Non-pigmented ciliary epithelial cell (primary cell): ENCODE data around the gene MTO1.
"Not testable (repeated sequence)": the region's sequence is repeated elsewhere in the genome, so short reads cannot be mapped to it uniquely, and the experiment has no call there.

Experiments used
- DNase-seq: peaks from one replicate; pipeline ENCODE4 v3.0.0-alpha.2; 2010; ENCODE audit warnings: low read depth

The MTO1 gene

DNA sequence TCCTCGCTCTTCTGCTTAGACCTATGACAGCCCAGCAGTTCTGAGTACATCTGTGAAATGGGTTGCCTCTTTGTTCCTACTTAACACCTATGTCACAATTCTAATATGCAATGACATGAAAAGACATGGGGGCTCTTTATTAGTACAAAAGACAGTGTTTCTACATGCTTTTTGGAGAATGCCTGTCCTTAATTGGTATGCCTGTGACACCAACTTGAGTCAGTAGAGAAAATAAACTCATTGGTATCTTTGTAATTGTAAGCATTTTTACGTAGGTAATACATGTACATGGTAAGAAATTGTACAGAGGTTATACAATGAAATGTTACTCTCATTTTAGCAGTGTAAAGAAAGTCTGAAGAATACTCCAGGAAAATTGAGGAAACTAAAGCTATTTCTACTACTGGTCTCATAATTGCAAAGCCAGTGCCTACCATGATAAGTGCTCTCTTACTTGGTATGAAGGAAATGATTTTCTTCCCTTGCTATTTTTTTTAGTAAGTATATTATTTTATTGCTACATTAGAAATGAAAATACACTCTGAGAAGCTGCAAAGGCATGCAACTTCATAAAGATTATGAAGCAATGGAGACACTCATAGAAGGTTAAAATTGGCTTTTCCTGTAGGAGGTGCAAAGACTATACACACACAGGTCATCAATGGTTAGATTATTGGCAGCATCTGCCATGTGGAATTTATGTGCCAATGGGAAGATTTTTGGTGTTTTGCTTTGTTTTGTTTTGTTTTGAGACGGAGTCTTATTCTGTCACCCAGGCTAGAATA, 64.2 kb downstream of the MTO1 start:
- no peak for DNase-seq

- no peak for DNase-seq
Measured at GRCh38 chr6:73528897-73529296, 67.4 kb downstream of the MTO1 start.

- no peak for DNase-seq
Measured at GRCh38 chr6:73532293-73532692, 70.8 kb downstream of the MTO1 start.

DNA sequence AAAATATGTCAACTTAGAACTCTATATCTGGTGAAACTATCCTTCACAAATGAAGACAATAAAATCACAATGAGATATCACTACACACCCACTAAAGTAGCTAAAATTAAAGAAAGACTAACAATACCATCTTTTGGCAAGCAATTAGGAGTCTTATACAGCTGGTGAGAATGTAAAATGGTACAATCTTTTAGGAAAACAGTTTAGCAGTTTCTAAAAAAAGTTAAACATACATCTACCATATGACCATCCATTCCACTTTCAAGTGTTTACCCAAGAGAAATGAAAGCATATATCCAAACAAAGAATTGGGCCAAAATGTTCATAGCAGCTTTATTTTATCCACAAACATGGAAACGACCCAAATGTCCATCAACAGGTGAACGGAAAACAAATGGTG, 73.1 kb downstream of the MTO1 start:
- DNase-seq, result no peak

DNA sequence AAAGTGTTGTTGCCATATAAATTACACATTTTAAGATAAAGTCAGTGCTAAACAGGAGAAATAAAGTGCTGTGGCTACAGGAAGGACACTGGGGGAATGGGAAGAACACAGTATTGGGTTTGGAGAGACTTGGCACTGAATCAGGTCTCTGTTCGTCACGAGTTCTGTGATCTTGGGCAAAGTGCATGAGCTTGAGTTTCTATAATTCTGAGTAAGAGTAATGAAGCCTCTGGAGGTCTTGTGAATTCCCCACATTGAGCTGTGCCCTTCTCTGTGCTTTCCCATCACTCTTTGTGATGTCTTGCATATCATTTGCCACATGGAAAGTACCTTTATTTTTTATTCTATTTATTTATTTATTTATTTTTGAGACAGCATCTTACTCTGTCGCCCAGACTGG, 76.1 kb downstream of the MTO1 start:
- no peak for DNase-seq

DNA sequence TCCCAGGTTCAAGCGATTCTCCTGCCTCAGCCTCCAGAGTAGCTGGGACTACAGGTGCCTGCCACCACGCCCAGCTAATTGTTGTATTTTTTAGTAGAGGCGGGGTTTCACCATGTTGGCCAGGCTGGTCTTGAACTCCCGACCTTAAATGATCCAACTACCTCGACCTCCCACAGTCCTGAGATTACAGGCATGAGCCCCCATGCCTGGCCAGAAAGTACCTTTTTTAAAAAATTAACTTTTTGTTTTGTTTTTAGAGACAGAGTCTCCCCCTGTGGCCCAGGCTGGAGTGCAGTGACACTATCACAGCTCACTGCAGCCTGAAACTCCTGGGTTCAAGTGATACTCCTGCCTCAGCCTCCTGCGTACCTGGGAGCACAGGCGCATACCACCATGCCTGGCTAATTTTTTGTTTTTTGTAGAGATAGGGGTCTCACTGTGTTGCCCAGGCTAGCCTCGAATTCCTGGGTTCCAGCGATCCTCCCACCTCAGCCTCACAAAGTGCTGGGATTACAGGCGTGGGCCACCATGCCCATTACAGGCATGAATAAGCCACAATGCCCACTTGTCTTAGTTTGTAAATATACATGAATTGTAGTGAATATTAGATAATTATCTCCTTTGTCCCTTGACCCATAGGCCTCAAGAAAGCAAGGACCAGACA, 76.7 kb downstream of the MTO1 start:
- DNase-seq, result no peak

DNA sequence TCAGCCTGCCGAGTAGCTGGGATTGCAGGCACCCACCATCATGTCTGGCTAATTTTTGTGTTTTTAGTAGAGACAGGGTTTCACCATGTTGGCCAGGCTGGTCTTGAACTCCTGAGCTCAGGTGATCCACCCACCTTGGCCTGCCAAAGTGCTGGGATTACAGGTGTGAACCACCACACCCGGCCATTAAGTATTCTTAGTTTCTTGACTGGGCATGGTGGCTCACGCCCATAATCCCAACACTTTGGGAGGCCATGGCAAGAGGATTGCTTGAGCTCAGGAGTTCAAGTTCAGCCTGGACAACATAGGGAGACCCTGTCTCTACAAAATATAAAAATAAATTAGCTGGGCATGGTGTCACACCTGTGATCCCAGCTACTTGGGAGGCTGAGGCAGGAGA, 80.9 kb downstream of the MTO1 start:
- DNase-seq, result not testable (repeated sequence)

DNA sequence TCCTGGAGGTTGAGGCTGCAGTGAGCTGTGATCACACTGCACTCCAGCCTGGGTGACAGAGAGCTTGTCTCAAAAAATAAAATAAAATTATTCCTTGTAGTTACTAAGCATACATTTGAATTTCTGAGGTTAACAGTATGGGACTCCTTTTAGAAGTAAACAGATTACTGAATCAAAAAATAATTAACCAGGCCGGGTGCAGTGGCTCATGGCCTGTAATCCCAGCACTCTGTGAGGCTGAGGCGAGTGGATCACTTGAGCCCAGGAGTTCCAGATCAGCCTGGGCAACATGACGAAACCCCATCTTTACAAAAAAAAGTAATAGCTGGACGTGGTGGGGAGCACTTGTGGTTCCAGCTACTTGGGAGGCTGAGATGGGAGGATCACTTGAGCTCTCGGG, 81.4 kb downstream of the MTO1 start:
- DNase-seq, result no peak

GRCh38 chr6:73547036-73547435, 85.5 kb downstream of the MTO1 start:
- no peak for DNase-seq

DNA sequence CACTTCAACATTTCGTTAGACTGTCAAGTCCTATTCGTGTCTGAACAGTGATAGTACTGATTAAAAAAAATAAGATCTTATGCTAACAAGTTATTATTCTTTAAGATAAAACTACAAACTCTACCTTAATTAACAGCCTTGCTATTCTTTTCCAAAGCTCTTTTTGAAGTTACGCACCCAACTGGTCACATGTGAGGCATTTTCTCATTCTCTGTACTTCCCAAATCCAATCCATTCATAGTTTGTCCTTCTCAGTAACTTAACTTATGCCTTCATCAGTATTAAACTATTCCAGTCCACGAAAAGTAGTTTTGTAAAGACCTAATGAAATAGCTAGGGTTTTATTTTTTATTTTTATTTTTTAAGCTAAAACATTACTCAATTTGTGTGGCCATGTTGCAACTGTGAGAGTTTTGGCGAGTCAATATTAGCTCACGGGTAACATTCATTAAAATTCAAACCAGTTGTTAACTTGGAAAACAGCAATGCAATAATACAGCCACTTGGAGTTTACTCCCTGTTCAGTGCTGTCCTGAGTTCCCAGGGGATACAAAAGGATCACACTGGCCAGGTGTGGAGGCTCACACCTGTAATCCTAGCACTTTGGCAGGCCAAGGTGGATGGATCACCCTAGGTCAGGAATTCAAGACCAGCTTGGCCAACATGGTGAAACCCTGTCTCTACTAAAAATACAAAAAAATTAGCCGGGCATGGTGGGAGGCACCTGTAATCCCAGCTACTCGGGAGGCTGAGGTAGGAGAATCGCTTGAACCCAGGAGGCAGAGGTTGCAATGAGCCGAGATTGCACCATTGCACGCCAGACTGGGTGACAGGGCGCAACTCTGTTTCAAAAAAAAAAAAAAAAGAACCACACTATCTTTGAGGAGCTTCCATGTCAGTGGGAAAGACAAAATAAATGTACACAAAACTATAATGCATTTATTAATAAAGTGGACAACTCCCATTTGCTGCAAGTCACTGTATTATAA, 87.2 kb downstream of the MTO1 start:
- no peak for DNase-seq

DNA sequence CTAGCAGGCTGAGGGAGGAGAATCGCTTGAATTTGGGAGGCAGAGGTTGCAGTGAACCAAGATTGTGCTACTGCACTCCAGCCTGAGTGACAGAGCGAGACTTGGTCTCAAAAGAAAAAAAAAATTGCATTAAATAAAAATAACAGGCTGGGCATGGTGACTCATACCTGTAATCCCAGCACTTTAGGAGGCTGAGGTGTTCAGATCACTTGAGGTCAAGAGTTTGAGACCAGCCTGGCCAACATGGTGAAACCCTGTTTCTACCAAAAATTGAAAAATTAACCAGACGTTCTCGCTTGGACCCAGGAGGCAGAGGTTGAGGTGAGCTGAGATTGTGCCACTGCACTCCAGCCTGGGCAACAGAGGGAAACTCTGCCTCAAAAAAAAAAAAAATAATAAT, 89.6 kb downstream of the MTO1 start:
- DNase-seq, result not testable (repeated sequence)

DNA sequence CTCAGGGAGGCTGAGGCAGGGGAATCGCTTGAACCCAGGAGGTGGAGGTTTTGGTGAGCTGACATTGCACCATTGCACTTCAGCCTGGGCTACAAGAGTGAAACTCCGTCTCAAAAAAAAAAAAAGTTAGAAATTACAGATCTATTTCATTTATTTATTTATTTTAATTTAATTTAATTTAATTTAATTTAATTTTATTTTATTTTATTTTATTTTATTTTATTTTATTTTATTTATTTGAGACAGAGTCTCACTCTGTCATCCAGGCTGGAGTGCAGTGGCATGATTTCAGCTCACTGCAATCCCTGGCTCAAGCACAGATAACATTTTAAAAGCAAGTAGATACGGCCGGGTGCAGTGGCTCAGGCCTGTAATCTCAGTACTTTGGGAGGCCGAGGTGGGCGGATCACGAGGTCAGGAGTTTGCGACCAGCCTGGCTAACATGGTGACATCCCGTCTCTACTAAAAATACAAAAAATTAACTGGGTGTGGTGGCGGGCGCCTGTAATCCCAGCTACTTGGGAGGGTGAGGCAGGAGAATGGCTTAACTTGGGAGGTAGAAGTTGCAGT, 93.9 kb downstream of the MTO1 start:
- DNase-seq, result not testable (repeated sequence)

- no peak for DNase-seq
Measured at GRCh38 chr6:73556836-73557235, 95.3 kb downstream of the MTO1 start.
